HEK293T (cell line): Measurements from ENCODE around the gene WNT2B.

Experiments
- BHLHE40 ChIP-seq: fragments of 450-650 bp; IDR thresholded peaks from 2 replicates; pipeline ENCODE4 v1.6.1; 2016; ENCODE audit warnings: mild to moderate bottlenecking, moderate library complexity, borderline replicate concordance
- CTBP1 ChIP-seq: fragments of 450-650 bp; IDR thresholded peaks from 2 replicates; pipeline ENCODE4 v1.6.1; 2016; ENCODE audit warnings: borderline replicate concordance
- ELF4 ChIP-seq: fragments of 450-650 bp; IDR thresholded peaks from 2 replicates; pipeline ENCODE4 v1.6.1; 2017; ENCODE audit warnings: antibody characterized with exemption
- FOXA1 ChIP-seq: fragments of 450-650 bp; IDR thresholded peaks from 2 replicates; pipeline ENCODE4 v1.6.1; 2016; ENCODE audit warnings: mild to moderate bottlenecking
- FOXK2 ChIP-seq: fragments of 450-650 bp; IDR thresholded peaks from 2 replicates; pipeline ENCODE4 v1.6.1; 2016; ENCODE audit warnings: mild to moderate bottlenecking
- FOXM1 ChIP-seq: fragments of 450-650 bp; IDR thresholded peaks from 2 replicates; pipeline ENCODE4 v1.6.1; 2017; ENCODE audit warnings: mild to moderate bottlenecking, borderline replicate concordance
- HDGF ChIP-seq: fragments of 450-650 bp; IDR thresholded peaks from 2 replicates; pipeline ENCODE4 v1.6.1; 2017; ENCODE audit warnings: antibody characterized with exemption, borderline replicate concordance
- LEF1 ChIP-seq: fragments of 450-650 bp; IDR thresholded peaks from 2 replicates; pipeline ENCODE4 v1.6.1; 2017; ENCODE audit warnings: mild to moderate bottlenecking, borderline replicate concordance
- NFRKB ChIP-seq: fragments of 450-650 bp; IDR thresholded peaks from 2 replicates; pipeline ENCODE4 v1.6.1; 2016; ENCODE audit warnings: mild to moderate bottlenecking, moderate library complexity
- PKNOX1 ChIP-seq: fragments of 450-650 bp; IDR thresholded peaks from 2 replicates; pipeline ENCODE4 v1.6.1; 2016
- SP1 ChIP-seq: fragments of 450-650 bp; IDR thresholded peaks from 2 replicates; pipeline ENCODE4 v1.6.1; 2017

- no peak for TF ChIP-seq LEF1
- TF ChIP-seq ELF4, result no peak
- TF ChIP-seq CTBP1, result no peak
- TF ChIP-seq NFRKB, result no peak
- no peak for TF ChIP-seq HDGF
- no peak for TF ChIP-seq SP1
- TF ChIP-seq FOXK2, result no peak
- TF ChIP-seq PKNOX1, result no peak
- no peak for TF ChIP-seq FOXA1
- TF ChIP-seq BHLHE40, result no peak
- no peak for TF ChIP-seq FOXM1
Observed at GRCh38 chr1:112544011-112544688, 35.4 kb downstream of the WNT2B start.
